HG03103 (cell line): Measurements from ENCODE around the gene OR6B3.

Experiments used
- ATAC-seq: cut with Tn5 transposase; IDR thresholded peaks from one replicate; pipeline ENCODE4 v1.9.1; 2021; ENCODE audit warnings: low read depth; ENCODE audit not compliant: unreplicated experiment

The OR6B3 gene

DNA sequence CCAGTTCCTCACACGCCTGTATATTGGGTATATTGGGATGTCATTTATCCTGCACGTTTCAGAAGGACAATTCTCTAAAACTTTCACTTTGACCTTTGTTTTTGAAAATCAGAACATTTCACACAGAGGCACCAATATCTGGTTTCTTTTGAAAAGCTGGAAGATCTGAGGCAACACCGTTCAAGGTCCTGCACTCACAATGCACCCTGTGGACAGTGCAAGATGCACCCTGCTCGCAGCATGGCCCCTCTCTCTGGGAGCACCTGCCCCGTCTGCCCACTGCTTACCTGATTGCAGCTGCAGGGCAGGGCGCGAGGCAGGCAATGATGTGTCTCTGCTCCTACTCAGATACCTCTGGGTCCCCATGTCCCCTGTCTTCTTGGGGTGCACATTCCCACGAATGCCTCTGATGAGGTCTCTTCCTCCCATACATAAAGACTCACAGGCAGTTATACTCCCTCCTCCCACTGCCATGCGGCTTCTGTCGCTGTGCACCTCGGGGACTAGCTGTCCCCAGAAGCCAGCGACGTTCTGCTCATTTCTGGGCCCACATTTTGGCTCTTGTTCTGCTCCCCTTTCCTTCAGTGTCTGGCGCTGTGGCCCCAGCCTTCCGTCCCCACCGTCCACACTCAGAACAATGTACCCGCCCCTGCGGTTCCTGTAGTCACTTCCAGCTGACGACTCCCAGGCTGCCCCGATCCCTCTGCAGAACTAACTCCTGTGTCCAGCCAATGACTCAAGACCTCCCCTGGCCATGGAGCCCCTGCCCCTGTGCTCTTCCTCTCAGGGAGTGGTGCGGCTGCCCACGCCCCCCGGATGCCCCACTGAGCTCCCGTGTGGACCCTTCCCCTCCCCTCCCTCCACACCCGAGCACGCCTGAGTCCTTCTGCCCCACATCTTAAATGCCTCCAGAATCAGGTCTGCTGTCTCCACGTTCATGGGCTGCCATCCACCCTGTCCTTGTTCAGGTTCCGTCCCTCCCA is at the start of gene OR6B3:
TSS of gene OR6B3 (minus strand) at position 349 of the 983 bp plus-strand sequence.
- no peak for ATAC-seq

- ATAC-seq, result no peak
Observed at GRCh38 chr2:240098349-240098748, 45.0 kb upstream of the OR6B3 start.

- no peak for ATAC-seq
Observed at GRCh38 chr2:240095556-240096523, 42.5 kb upstream of the OR6B3 start.

- ATAC-seq, result no peak
Observed at GRCh38 chr2:240089306-240089705, 36.0 kb upstream of the OR6B3 start.

DNA sequence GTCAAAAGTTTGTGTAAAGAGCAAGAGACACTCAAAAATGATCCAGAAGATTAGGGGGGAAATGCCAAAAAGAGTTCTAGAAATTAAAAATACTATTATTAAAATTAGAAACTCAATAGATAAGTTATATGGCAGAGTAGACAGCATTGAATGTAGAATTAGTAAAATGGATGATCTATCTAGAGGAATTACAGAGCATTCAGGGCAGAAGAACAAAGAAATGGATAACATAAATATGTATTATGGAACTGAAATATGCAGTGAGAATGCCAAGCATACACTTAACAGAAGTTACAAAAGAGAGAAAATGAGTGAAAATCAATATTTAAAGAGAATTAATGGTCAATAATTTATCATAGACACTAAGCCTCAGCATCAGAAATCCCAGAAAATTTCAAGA is 33.2 kb upstream of the OR6B3 start:
- ATAC-seq, result no peak

DNA sequence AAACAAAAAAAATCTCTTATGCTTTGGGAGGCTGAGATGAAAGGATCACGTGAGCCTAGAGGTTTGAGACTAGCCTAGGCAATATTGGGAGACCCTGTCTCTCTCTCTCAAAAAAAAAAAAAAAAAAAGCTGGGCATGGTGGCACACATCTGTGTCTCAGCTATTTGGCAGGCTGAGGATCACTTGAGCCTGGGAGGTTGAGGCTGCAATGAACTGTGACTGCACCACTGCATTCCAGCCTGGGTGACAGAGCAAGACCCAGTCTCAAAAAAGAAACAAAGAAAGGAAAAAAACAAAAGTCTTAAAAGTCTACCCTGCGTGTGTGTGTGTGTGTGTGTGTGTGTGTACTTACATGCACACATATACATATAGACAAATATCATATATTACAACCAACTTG is 25.3 kb upstream of the OR6B3 start:
- ATAC-seq, result no peak

- ATAC-seq, result no peak
Observed at GRCh38 chr2:240077442-240077841, 24.1 kb upstream of the OR6B3 start.

DNA sequence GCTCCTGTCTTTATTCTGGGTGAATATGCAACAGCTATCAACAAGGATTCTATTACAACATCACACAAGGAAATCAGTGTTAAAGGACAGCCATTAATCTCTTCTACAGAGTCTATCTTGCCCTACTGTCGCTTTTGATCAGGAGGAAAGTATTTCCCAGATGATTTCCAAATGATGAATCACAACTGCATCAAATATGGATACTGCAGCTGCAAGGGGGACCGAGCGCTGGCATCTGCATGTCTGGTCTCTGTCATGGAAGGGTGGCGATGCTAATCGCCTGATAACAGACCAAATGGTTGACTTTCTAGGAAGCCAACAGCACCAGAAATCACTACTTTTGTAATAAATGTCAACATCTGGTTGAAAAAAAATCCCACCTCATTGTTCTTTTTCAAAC is 21.2 kb upstream of the OR6B3 start:
- no peak for ATAC-seq

GRCh38 chr2:240070907-240071306 is 17.6 kb upstream of the OR6B3 start:
- ATAC-seq, result no peak

GRCh38 chr2:240069829-240070228 is 16.5 kb upstream of the OR6B3 start:
- no peak for ATAC-seq

- ATAC-seq, result no peak
Observed at GRCh38 chr2:240068193-240068592, 14.9 kb upstream of the OR6B3 start.

GRCh38 chr2:240066489-240066888 is 13.2 kb upstream of the OR6B3 start:
- ATAC-seq, result no peak

GRCh38 chr2:240064898-240065297 is 11.6 kb upstream of the OR6B3 start:
- no peak for ATAC-seq

- no peak for ATAC-seq
Observed at GRCh38 chr2:240060977-240061591, 7.8 kb upstream of the OR6B3 start.

GRCh38 chr2:240056678-240057077 is 3.4 kb upstream of the OR6B3 start:
- no peak for ATAC-seq

GRCh38 chr2:240055177-240055917 is 2.0 kb upstream of the OR6B3 start:
- no peak for ATAC-seq

- ATAC-seq, result no peak
Observed at GRCh38 chr2:240052524-240052923, 797 bp downstream of the OR6B3 start.

DNA sequence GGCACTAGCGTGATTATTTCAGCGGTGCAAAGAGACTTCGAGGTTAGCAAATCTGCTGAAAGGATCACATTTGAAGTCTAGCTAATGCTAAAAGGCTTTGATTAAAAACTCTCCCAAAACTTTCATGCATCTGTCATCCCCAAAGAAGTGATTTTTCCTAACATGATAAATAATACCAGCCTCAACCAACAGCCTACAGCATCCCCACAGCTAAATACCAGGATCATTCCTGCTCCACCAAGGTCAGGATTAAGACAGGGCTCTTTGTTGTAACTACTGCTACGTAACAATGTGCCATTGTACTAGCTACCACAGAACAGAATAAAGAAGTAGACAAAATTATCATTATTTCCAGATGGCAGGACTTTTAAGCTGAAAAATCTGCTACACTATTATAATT is 1.6 kb downstream of the OR6B3 start:
- ATAC-seq, result no peak

DNA sequence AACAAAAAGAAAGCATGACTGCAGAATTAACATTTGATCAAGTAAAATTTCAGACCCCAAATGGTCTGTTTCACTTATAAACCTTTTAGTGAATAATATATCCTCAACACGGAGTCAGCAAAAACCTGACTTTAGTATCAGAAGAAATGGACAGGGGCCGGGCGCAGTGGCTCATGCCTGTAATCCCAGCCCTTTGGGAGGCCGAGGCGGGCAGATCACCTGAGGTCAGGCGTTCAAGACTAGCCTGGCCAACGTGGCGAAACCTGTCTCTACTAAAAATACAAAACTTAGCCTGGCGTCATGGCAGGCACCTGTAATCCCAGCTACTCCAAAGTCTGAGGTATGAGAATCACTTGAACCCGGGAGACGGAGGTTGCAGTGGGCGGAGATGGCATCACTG is 3.0 kb downstream of the OR6B3 start:
- ATAC-seq, result no peak

DNA sequence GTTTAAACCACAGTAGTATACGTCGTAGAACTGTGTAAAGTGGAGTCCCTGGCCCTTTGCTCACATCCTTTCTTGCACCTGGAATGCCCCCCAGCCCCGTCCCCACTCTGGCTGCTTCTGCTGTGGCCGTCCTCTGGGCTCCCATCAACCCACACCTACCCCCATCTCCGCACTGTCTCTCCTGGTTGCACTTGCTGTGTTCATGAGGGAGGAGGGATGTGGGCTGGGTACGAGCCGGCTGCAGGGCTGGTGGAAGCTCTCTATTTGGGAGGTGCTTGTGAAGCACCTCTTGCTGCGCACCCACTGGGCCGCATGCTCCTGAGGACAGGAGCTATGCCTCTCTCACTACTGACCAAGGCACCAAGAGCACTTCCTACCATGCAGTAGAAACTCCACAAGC is 5.1 kb downstream of the OR6B3 start:
- no peak for ATAC-seq
